Astrocyte of the spinal cord (primary cell): ENCODE data around the gene TPPP3.

Experiments
- DNase-seq: peaks from one replicate; pipeline ENCODE4 v3.0.0; 2011; ENCODE audit warnings: low read depth, low spot score
- H3K4me3 ChIP-seq: 2 replicates; pipeline ENCODE4 v1.5.1; 2011; ENCODE audit warnings: low read depth, mild to moderate bottlenecking, low read length, moderate library complexity
- in situ Hi-C: cut with HindIII; loops from 2 replicates; pipeline ENCODE4 v1.10.0; 2017; ENCODE audit warnings: low sequenced_read_pairs
- TF ChIP-seq, protein P1 (sequence below): IDR thresholded peaks from 2 replicates; pipeline ENCODE4 v1.5.1; 2012; ENCODE audit warnings: low read depth, mild to moderate bottlenecking, low read length, inconsistent platforms

Gene TPPP3

DNA sequence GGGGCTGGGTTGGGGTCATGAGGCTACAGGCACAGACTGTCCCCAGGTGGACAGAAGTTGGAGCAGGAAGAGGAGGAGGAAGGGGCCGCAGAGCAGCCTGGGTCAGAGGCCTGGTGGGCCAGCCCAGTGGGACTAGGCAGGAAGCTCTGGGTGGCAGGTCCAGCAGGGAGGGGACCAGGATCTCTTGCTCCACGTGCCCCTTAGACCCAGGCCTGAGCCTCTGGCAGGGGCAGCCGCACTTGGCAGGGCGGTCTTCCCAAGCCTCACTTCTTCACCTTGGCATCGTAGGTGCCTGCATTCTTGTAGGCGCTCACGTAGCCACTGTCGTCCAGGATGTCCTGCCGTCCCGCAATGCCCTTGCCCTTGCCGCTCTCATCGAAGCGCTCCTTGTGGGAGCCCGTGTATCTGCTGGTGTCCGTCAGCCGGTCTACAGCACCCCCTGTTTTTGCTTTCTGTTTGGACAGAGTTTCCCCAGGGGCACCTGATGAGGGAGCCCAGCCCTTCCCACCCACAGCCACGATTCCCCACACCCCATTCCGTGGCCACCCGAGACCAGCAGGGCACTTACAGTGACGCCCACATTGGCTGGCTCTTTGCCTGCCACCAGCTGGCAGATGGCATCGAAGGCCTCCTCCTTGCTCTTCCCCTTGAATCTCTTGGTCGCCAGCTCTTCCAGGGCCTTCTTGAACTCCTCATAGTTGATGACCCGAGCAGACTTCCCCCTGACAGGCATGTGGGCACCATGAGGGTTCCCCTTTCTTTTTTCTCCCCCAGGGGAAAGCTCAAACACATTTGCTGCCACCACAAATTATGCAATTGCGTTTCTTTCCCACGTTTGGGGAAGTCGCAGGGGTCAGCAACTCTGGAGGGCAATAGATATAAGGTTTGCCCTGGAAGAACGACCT is 3.1 kb downstream of the TPPP3 start:
- TF ChIP-seq, protein P1, sequence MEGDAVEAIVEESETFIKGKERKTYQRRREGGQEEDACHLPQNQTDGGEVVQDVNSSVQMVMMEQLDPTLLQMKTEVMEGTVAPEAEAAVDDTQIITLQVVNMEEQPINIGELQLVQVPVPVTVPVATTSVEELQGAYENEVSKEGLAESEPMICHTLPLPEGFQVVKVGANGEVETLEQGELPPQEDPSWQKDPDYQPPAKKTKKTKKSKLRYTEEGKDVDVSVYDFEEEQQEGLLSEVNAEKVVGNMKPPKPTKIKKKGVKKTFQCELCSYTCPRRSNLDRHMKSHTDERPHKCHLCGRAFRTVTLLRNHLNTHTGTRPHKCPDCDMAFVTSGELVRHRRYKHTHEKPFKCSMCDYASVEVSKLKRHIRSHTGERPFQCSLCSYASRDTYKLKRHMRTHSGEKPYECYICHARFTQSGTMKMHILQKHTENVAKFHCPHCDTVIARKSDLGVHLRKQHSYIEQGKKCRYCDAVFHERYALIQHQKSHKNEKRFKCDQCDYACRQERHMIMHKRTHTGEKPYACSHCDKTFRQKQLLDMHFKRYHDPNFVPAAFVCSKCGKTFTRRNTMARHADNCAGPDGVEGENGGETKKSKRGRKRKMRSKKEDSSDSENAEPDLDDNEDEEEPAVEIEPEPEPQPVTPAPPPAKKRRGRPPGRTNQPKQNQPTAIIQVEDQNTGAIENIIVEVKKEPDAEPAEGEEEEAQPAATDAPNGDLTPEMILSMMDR: no peak
- no peak for DNase-seq
- in situ Hi-C loops: no loop called here
- no peak overlapping the region for H3K4me3 ChIP-seq

DNA sequence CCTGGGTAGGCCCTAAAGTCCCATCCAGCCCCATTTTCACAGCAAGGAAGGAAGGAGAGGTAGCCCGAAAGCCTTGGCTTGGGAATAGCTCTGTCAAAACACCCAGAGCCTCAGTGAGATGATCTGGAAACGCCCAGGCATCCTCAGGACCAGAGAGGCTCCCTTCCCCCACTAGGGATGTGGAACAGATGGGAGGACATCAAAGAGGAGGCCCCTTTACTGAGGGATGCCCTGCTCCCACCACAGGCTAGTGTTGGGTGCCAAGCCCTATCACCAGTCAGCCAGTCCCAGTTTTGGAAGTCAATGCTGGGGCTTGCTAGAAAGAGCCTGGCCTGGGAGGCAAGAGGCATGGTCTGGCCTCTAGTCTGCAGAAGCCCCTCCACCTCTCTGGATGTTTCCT is 4.7 kb downstream of the TPPP3 start:
- in situ Hi-C loops: no loop called here
- H3K4me3 ChIP-seq: no peak overlapping the region
- TF ChIP-seq, protein P1: no peak
- no peak for DNase-seq

DNA sequence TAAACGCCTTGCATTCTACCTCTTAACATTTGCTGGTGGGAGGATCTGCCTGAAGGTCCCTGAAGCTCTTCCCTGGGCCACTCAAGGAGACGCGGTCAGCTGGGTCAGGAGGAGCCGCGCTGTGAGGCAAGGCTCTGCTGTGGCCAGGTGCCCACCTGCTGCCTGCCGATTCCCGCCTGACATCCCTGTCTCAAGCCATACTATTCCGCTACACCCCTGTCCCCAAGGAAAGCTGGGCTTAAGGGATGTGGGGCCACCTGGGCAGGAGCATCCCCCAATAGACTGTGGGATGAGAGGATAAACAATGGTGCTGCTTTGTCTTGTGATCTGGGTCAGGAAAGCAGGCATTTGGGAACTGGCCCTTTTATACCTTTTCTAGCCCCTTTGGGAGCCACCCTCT is 5.1 kb downstream of the TPPP3 start:
- H3K4me3 ChIP-seq: no peak overlapping the region
- in situ Hi-C loops: no loop called here
- no peak for DNase-seq
- TF ChIP-seq, protein P1: no peak

DNA sequence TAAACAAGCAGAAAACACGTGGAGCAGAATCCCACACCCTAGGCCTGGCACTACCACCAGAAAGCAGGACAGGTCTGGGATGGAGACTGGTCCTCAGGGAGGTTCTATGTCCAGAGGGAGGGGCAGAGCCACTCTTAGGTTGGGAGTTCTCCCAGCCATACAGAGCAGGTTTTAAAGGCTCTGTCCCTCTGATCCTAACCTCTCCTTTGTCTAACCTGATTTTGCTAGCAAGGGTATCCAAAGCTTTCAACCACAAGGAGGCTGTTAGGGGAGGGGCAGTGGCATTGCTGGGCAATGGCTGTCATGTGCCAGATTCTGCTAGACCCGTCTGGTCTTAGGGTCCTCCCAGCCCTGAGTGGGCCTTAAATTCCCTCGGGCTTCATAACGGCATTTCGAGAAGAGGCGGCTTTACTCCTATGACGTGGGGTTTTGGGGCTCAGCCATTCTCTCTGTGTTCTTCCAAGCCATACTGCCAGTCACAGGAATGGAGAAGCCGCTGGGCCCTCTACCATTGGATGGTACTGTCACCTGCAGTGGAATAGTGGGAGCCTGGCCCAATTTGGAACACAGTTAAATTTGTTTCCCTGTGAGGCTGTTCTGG is 5.7 kb downstream of the TPPP3 start:
- no peak overlapping the region for H3K4me3 ChIP-seq
- TF ChIP-seq, protein P1: no peak
- no peak for DNase-seq
- in situ Hi-C loops: no loop called here

DNA sequence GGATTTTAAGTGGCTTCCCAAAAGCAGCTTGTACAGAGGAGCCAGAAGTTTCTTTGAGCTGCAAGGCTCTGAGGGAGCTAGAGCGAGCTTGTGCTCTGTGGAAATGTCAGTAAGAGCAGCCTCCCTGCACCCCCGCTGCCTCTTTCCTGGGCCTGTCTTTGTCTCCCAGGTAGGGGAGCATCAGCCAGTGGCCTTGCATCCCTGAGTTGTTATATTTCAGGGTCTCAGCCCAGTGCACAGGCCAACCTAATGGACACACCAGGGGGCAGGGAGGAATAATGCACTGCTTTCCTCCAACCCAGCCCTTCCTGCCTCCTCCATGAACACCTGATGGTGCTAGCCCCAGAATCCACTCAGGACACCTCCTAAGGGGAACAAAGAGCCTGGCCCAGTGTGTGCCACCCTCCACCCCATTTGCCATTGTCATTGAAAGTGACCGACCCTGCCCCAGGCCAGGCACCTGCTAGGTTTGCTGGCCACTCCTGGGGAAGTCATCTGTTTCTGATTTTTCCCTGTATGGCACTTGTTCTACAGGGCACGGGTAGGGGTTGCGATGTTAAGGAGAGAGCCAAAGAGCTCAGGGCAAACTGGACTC is 6.3 kb downstream of the TPPP3 start:
- TF ChIP-seq, protein P1: no peak
- H3K4me3 ChIP-seq: no peak overlapping the region
- in situ Hi-C loops: no loop called here
- DNase-seq: no peak

DNA sequence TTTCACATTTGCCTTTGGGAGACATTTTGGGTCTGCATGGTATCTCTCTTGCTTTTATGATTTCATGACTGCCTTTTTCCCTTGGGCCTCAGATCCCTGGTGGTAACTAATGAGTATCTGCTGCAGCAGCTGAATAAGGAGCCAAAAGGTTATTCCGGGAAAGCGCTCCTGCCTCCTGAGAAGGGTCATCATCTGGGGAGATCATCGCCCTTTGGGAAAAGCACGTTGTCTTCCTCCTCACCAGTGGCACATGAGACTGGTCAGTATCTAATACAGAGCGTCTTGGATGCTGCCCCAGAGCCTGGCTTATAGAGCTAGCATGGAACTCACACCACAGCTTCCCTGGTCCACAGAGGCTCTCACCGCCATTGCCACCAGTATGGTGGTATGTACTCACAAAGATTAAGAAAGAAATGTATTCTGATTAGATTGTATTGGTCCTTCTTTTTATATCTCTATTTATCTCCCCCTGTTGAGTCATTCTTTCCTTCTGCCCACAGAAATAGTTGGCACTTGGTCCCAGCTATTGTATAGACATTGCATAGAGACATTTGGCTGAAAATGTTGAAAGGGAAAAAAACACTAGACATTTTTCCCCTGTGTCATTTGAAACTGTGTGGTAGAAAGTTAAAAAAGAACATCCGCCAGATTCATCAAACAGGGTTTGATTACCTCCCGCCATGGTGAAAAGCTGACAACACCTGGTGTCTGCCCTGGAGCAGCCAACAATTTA is 8.4 kb downstream of the TPPP3 start:
- no peak overlapping the region for H3K4me3 ChIP-seq
- TF ChIP-seq, protein P1: no peak
- DNase-seq: no peak
- in situ Hi-C loops: no loop called here
